HUES6 (cell line): Measurements from ENCODE around the gene COL4A2.

Experiments
- H3K27ac ChIP-seq: 2 replicates; pipeline ENCODE4 v1.7.0; 2013; ENCODE audit warnings: low read depth, mild to moderate bottlenecking, low read length, inconsistent platforms
- H3K27me3 ChIP-seq: 2 replicates; pipeline ENCODE4 v1.6.1; 2013; ENCODE audit warnings: low read length; ENCODE audit not compliant: control insufficient read depth, insufficient read depth
- H3K36me3 ChIP-seq: 2 replicates; pipeline ENCODE4 v1.6.1; 2013; ENCODE audit warnings: low read length; ENCODE audit not compliant: control insufficient read depth, insufficient read depth
- H3K4me1 ChIP-seq: 2 replicates; pipeline ENCODE4 v1.6.1; 2013; ENCODE audit warnings: low read length; ENCODE audit not compliant: control insufficient read depth, insufficient read depth
- H3K4me3 ChIP-seq: 2 replicates; pipeline ENCODE4 v1.5.1; 2013; ENCODE audit warnings: low read depth, low read length
- H3K9ac ChIP-seq: one replicate; pipeline ENCODE4 v1.6.1; 2013; ENCODE audit warnings: mild to moderate bottlenecking, low read length
- H3K9me3 ChIP-seq: 2 replicates; pipeline ENCODE4 v1.6.1; 2013; ENCODE audit warnings: low read depth, low read length; ENCODE audit not compliant: control insufficient read depth, insufficient read depth

The COL4A2 gene

GRCh38 chr13:110264685-110265275 is 42.3 kb upstream of the COL4A2 start:
- H3K9ac ChIP-seq, result no peak overlapping the region

GRCh38 chr13:110265341-110265681 is 41.8 kb upstream of the COL4A2 start:
- peaks cover 38% of the 10 kb centered on the region for H3K4me1 ChIP-seq
- no peaks in the 10 kb centered on the region for H3K27me3 ChIP-seq
- H3K4me3 ChIP-seq, result no peak overlapping the region
- no peaks in the 10 kb centered on the region for H3K9me3 ChIP-seq
- no peak overlapping the region for H3K27ac ChIP-seq
- H3K36me3 ChIP-seq, result no peaks in the 10 kb centered on the region
- H3K9ac ChIP-seq, result no peak overlapping the region

More at GRCh38 chr13:110264685-110265275, 42.3 kb upstream of the COL4A2 start:
- peaks cover 38% of the 10 kb centered on the region for H3K4me1 ChIP-seq
- no peaks in the 10 kb centered on the region for H3K27me3 ChIP-seq
- no peak overlapping the region for H3K27ac ChIP-seq
- no peaks in the 10 kb centered on the region for H3K9me3 ChIP-seq
- no peak overlapping the region for H3K4me3 ChIP-seq
- H3K36me3 ChIP-seq, result peaks cover 1% of the 10 kb centered on the region; the same call in 1 of the 2 replicates

GRCh38 chr13:110265682-110266430 is 41.2 kb upstream of the COL4A2 start:
- Histone ChIP-seq H3K27ac (no peak overlapping the region), H3K36me3 (no peaks in the 10 kb centered on the region), H3K9me3 (no peaks in the 10 kb centered on the region), H3K4me3 (no peak overlapping the region), H3K27me3 (no peaks in the 10 kb centered on the region), H3K4me1 (peaks cover 38% of the 10 kb centered on the region), H3K9ac (no peak overlapping the region)

- Histone ChIP-seq H3K27me3 (no peaks in the 10 kb centered on the region), H3K9ac (no peak overlapping the region), H3K4me1 (peaks cover 35% of the 10 kb centered on the region), H3K9me3 (no peaks in the 10 kb centered on the region), H3K36me3 (no peaks in the 10 kb centered on the region), H3K27ac (no peak overlapping the region), H3K4me3 (no peak overlapping the region)
These were observed 40.7 kb upstream of the COL4A2 start for GRCh38 chr13:110266431-110266809.

GRCh38 chr13:110266983-110267382 is 40.1 kb upstream of the COL4A2 start:
- no peak overlapping the region for H3K9ac ChIP-seq
- H3K27me3 ChIP-seq, result no peaks in the 10 kb centered on the region
- H3K27ac ChIP-seq, result no peak overlapping the region
- no peaks in the 10 kb centered on the region for H3K36me3 ChIP-seq
- H3K9me3 ChIP-seq, result no peaks in the 10 kb centered on the region
- H3K4me3 ChIP-seq, result no peak overlapping the region
- H3K4me1 ChIP-seq, result peaks cover 29% of the 10 kb centered on the region

GRCh38 chr13:110268061-110268460 is 39.0 kb upstream of the COL4A2 start:
- H3K9ac ChIP-seq, result no peak overlapping the region
- no peak overlapping the region for H3K27ac ChIP-seq
- H3K27me3 ChIP-seq, result no peaks in the 10 kb centered on the region
- peaks cover 25% of the 10 kb centered on the region for H3K4me1 ChIP-seq
- no peaks in the 10 kb centered on the region for H3K9me3 ChIP-seq
- no peaks in the 10 kb centered on the region for H3K36me3 ChIP-seq
- no peak overlapping the region for H3K4me3 ChIP-seq

GRCh38 chr13:110268576-110269185 is 38.4 kb upstream of the COL4A2 start:
- Histone ChIP-seq H3K27ac (no peak overlapping the region), H3K4me1 (peaks cover 25% of the 10 kb centered on the region), H3K9me3 (no peaks in the 10 kb centered on the region), H3K4me3 (no peak overlapping the region), H3K36me3 (no peaks in the 10 kb centered on the region), H3K27me3 (no peaks in the 10 kb centered on the region), H3K9ac (no peak overlapping the region)

- H3K9ac ChIP-seq, result no peak overlapping the region
- H3K9me3 ChIP-seq, result no peaks in the 10 kb centered on the region
- H3K4me3 ChIP-seq, result no peak overlapping the region
- H3K4me1 ChIP-seq, result peaks cover 17% of the 10 kb centered on the region
- no peak overlapping the region for H3K27ac ChIP-seq
- H3K36me3 ChIP-seq, result no peaks in the 10 kb centered on the region
- H3K27me3 ChIP-seq, result no peaks in the 10 kb centered on the region
These were observed 37.4 kb upstream of the COL4A2 start for GRCh38 chr13:110269509-110270185.

GRCh38 chr13:110270507-110270906 is 36.6 kb upstream of the COL4A2 start:
- H3K9me3 ChIP-seq, result no peaks in the 10 kb centered on the region
- no peaks in the 10 kb centered on the region for H3K36me3 ChIP-seq
- no peak overlapping the region for H3K9ac ChIP-seq
- no peak overlapping the region for H3K4me3 ChIP-seq
- peaks cover 9% of the 10 kb centered on the region; the same call in 1 of the 2 replicates for H3K4me1 ChIP-seq
- H3K27ac ChIP-seq, result no peak overlapping the region
- H3K27me3 ChIP-seq, result no peaks in the 10 kb centered on the region

GRCh38 chr13:110271313-110271712 is 35.8 kb upstream of the COL4A2 start:
- H3K9me3 ChIP-seq, result no peaks in the 10 kb centered on the region
- H3K27me3 ChIP-seq, result no peaks in the 10 kb centered on the region
- no peaks in the 10 kb centered on the region for H3K36me3 ChIP-seq
- no peak overlapping the region for H3K4me3 ChIP-seq
- no peak overlapping the region for H3K27ac ChIP-seq
- H3K4me1 ChIP-seq, result peaks cover 4% of the 10 kb centered on the region; the same call in 1 of the 2 replicates
- no peak overlapping the region for H3K9ac ChIP-seq

GRCh38 chr13:110272227-110272626 is 34.9 kb upstream of the COL4A2 start:
- Histone ChIP-seq H3K4me1 (no peaks in the 10 kb centered on the region), H3K4me3 (no peak overlapping the region), H3K36me3 (no peaks in the 10 kb centered on the region), H3K9ac (no peak overlapping the region), H3K9me3 (no peaks in the 10 kb centered on the region), H3K27me3 (no peaks in the 10 kb centered on the region), H3K27ac (no peak overlapping the region)
